Fibroblast of lung (primary cell): ENCODE measurements around the gene GPC6. TPM values are rescaled to one million over a fixed set of nuclear protein-coding genes. Genes with fewer than 3 reads are reported as not detected.
"Not testable (repeated sequence)": the region's sequence is repeated elsewhere in the genome, so short reads cannot be mapped to it uniquely, and the experiment has no call there.

Experiments
- DNase-seq, 2 donors: peaks; one replicate each; pipeline versions ENCODE4 v3.0.0 to v3.0.0-alpha.2; 2010; ENCODE audit warnings: low read depth in 2 of 2
- H2AFZ ChIP-seq: 2 replicates; pipeline ENCODE4 v1.5.1; 2012; ENCODE audit warnings: low read length, control low read depth, inconsistent platforms
- H3K27ac ChIP-seq: 2 replicates; pipeline ENCODE4 v1.5.1; 2011; ENCODE audit warnings: low read length, control low read depth; ENCODE audit not compliant: insufficient read depth
- H3K27me3 ChIP-seq: 2 replicates; pipeline ENCODE4 v1.5.1; 2011; ENCODE audit warnings: mild to moderate bottlenecking, low read length; ENCODE audit not compliant: control insufficient read depth, insufficient read depth
- H3K36me3 ChIP-seq: 2 replicates; pipeline ENCODE4 v1.5.1; 2011; ENCODE audit warnings: low read length; ENCODE audit not compliant: control insufficient read depth, insufficient read depth
- H3K4me1 ChIP-seq: 2 replicates; pipeline ENCODE4 v1.5.1; 2011; ENCODE audit warnings: low read length; ENCODE audit not compliant: control insufficient read depth, insufficient read depth; ENCODE audit errors: extremely low read depth
- H3K4me2 ChIP-seq: 2 replicates; pipeline ENCODE4 v1.5.1; 2011; ENCODE audit warnings: low read length, control low read depth; ENCODE audit not compliant: insufficient read depth; ENCODE audit errors: extremely low read depth
- H3K4me3 ChIP-seq, 4 experiments: fragments of 200-600 bp in 1 of 4; sonication (generic) in 1 of 4; replicated peaks in 1 of 4; 2 replicates each; pipeline ENCODE4 v1.5.1; 2011 to 2016; ENCODE audit warnings: low read length in 4 of 4, low read depth in 3 of 4, mild to moderate bottlenecking in 3 of 4, control low read depth in 2 of 4, inconsistent platforms in 1 of 4, mixed read lengths in 1 of 4; ENCODE audit not compliant: insufficient read depth in 1 of 4; ENCODE audit errors: control extremely low read depth in 1 of 4
- H3K79me2 ChIP-seq: 2 replicates; pipeline ENCODE4 v1.5.1; 2012; ENCODE audit warnings: mild to moderate bottlenecking, low read length, inconsistent platforms; ENCODE audit not compliant: control insufficient read depth, insufficient read depth
- H3K9ac ChIP-seq: 2 replicates; pipeline ENCODE4 v1.5.1; 2011; ENCODE audit warnings: mild to moderate bottlenecking, low read length, control low read depth; ENCODE audit not compliant: insufficient read depth
- H3K9me3 ChIP-seq: 2 replicates; pipeline ENCODE4 v1.5.1; 2012; ENCODE audit warnings: low read depth, low read length; ENCODE audit not compliant: control insufficient read depth, insufficient read depth
- H4K20me1 ChIP-seq: 2 replicates; pipeline ENCODE4 v1.5.1; 2011; ENCODE audit warnings: low read length; ENCODE audit not compliant: control insufficient read depth, insufficient read depth; ENCODE audit errors: extremely low read depth
- CTCF ChIP-seq, 2 donors: IDR thresholded peaks in 1 of 2; conservative IDR thresholded peaks in 1 of 2; 1 replicate in 1 of 2; 2 replicates in 1 of 2; pipeline ENCODE4 v1.5.1; 2011 to 2012; ENCODE audit warnings: low read length in 2 of 2, control low read depth in 1 of 2, inconsistent platforms in 1 of 2, low read depth in 1 of 2, mild to moderate bottlenecking in 1 of 2
- EZH2 ChIP-seq: IDR thresholded peaks from 2 replicates; pipeline ENCODE4 v1.5.1; 2012; ENCODE audit warnings: low read length, control low read depth, mild to moderate bottlenecking; ENCODE audit errors: missing control alignments
- polyA plus RNA-seq, 2 donors: library from polyadenylated mRNA; depleted of rRNA in 1 of 2; stranded (reverse) in 1 of 2; unstranded in 1 of 2; fragments of >200 nt; gene quantifications; 2 replicates each; pipeline ENCODE4 v1.2.1, GENCODE V29; 2011 to 2012; ENCODE audit warnings: missing spikeins in 1 of 2
- total RNA-seq: library from RNA; depleted of rRNA; stranded (reverse); fragments of >200 nt; gene quantifications from 2 replicates; pipeline ENCODE4 v1.2.1, GENCODE V29; 2014

Gene GPC6
- total and polyA plus RNA-seq, 2 donors (not counting 1 experiment from before 2014, with no cell fraction given) = 11.2 to 33.7 TPM

GRCh38 chr13:94298346-94298745 lies 1071.7 kb downstream of the GPC6 start:
- Histone ChIP-seq H3K36me3 (no peaks in the 10 kb centered on the region), H3K27ac (no peak overlapping the region), H3K4me2 (no peak overlapping the region), H3K4me3 (no peak overlapping the region), H3K27me3 (no peaks in the 10 kb centered on the region), H2AFZ (no peak overlapping the region), H3K79me2 (no peaks in the 10 kb centered on the region), H4K20me1 (no peaks in the 10 kb centered on the region), H3K9ac (no peak overlapping the region), H3K9me3 (no peaks in the 10 kb centered on the region), H3K4me1 (no peaks in the 10 kb centered on the region)
- no peak for TF ChIP-seq EZH2
- no peak for TF ChIP-seq CTCF (conservative IDR thresholded peaks at IDR 0.05 in 1 of 2, IDR thresholded peaks at IDR 0.05 in 1 of 2; ENCODE audit: low read depth in 1 of 2, low read length in 2 of 2)
- no peak for DNase-seq

- Histone ChIP-seq H3K4me3 (no peak overlapping the region), H3K27ac (no peak overlapping the region), H2AFZ (no peak overlapping the region), H3K4me1 (peaks cover 1% of the 10 kb centered on the region), H3K9me3 (no peaks in the 10 kb centered on the region), H3K4me2 (no peak overlapping the region), H3K36me3 (no peaks in the 10 kb centered on the region), H3K79me2 (no peaks in the 10 kb centered on the region), H3K27me3 (no peaks in the 10 kb centered on the region), H3K9ac (no peak overlapping the region), H4K20me1 (no peaks in the 10 kb centered on the region)
- no peak for DNase-seq
- TF ChIP-seq EZH2 (no peak), CTCF (conservative IDR thresholded peaks at IDR 0.05 in 1 of 2, IDR thresholded peaks at IDR 0.05 in 1 of 2; ENCODE audit: low read depth in 1 of 2, low read length in 2 of 2) (no peak)
These were observed 1073.8 kb downstream of the GPC6 start for GRCh38 chr13:94300401-94300800.

GRCh38 chr13:94301487-94301886 lies 1074.9 kb downstream of the GPC6 start:
- Histone ChIP-seq H3K9me3 (no peaks in the 10 kb centered on the region), H3K4me2 (no peak overlapping the region), H3K27me3 (no peaks in the 10 kb centered on the region), H3K79me2 (no peaks in the 10 kb centered on the region), H4K20me1 (no peaks in the 10 kb centered on the region), H3K27ac (no peak overlapping the region), H3K36me3 (no peaks in the 10 kb centered on the region), H3K4me3 (no peak overlapping the region), H3K9ac (no peak overlapping the region), H3K4me1 (peaks cover 3% of the 10 kb centered on the region), H2AFZ (no peak overlapping the region)
- DNase-seq = no peak
- TF ChIP-seq EZH2 (no peak), CTCF (conservative IDR thresholded peaks at IDR 0.05 in 1 of 2, IDR thresholded peaks at IDR 0.05 in 1 of 2; ENCODE audit: low read depth in 1 of 2, low read length in 2 of 2) (no peak)

GRCh38 chr13:94302847-94303565 lies 1076.4 kb downstream of the GPC6 start:
- H3K27ac ChIP-seq, H3K79me2 ChIP-seq: not testable (repeated sequence)

More at GRCh38 chr13:94302847-94303565, 1076.4 kb downstream of the GPC6 start:
- H3K9ac ChIP-seq, H3K4me2 ChIP-seq, DNase-seq, H3K9me3 ChIP-seq, H3K36me3 ChIP-seq, H3K4me3 ChIP-seq, H2AFZ ChIP-seq, H3K4me1 ChIP-seq, H3K27me3 ChIP-seq, H4K20me1 ChIP-seq: not testable (repeated sequence)
